Astrocyte of the spinal cord (primary cell): Measurements from ENCODE around the gene CHP1.

Experiments used
- DNase-seq: peaks from one replicate; pipeline ENCODE4 v3.0.0; 2011; ENCODE audit warnings: low read depth, low spot score
- H3K4me3 ChIP-seq: 2 replicates; pipeline ENCODE4 v1.5.1; 2011; ENCODE audit warnings: low read depth, mild to moderate bottlenecking, low read length, moderate library complexity
- in situ Hi-C: cut with HindIII; loops from 2 replicates; pipeline ENCODE4 v1.10.0; 2017; ENCODE audit warnings: low sequenced_read_pairs
- TF ChIP-seq, protein P1 (sequence below): IDR thresholded peaks from 2 replicates; pipeline ENCODE4 v1.5.1; 2012; ENCODE audit warnings: low read depth, mild to moderate bottlenecking, low read length, inconsistent platforms

The CHP1 gene

DNA sequence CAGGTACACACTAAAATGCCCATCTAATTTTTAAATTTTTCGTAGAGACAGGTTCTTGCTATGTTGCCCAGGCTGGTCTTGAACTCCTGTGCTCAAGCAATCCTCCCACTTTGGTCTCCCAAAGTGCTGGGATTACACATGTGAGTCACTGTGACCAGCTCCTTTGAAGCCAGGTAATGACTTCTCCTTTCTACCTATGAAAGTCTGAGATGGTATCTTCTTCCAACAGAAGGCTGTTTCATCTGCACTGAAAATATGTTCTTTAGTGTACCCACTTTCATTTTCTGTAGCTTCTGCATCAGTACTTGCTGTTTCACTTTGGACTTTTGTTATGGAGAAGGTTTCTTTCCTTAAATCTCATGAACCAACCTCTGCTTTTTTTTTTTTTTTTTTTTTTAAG lies 92.5 kb downstream of the CHP1 start:
- no peak for DNase-seq
- in situ Hi-C loops: no loop called here
- H3K4me3 ChIP-seq: no peak overlapping the region
- TF ChIP-seq, protein P1, sequence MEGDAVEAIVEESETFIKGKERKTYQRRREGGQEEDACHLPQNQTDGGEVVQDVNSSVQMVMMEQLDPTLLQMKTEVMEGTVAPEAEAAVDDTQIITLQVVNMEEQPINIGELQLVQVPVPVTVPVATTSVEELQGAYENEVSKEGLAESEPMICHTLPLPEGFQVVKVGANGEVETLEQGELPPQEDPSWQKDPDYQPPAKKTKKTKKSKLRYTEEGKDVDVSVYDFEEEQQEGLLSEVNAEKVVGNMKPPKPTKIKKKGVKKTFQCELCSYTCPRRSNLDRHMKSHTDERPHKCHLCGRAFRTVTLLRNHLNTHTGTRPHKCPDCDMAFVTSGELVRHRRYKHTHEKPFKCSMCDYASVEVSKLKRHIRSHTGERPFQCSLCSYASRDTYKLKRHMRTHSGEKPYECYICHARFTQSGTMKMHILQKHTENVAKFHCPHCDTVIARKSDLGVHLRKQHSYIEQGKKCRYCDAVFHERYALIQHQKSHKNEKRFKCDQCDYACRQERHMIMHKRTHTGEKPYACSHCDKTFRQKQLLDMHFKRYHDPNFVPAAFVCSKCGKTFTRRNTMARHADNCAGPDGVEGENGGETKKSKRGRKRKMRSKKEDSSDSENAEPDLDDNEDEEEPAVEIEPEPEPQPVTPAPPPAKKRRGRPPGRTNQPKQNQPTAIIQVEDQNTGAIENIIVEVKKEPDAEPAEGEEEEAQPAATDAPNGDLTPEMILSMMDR: no peak

DNA sequence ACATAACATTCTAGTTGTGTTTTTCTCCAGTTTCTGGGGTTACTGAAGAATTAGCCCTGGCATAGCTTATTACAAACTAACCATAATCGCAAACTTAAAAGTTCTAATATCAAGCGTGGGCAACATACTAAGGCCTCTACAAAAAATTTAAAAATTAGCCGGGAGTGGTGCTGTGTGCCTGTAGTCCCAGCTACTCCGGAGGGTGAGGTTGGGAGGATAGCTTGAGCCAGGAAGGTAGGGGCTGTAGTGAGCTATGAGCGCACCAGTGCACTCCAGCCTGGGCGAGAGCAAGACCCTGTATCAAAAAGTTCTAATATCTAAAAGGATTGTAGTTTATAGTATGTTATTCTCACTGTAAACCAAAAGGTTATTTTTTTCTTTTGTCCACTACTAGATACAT lies 100.2 kb downstream of the CHP1 start:
- no peak for DNase-seq
- TF ChIP-seq, protein P1: no peak
- peak overlapping the region; percentile 83 for H3K4me3 ChIP-seq
- in situ Hi-C loops: no loop called here
